Gastrocnemius medialis (tissue), 4 donors: ENCODE measurements around the gene TFAP2B. TPM values are rescaled to one million over a fixed set of nuclear protein-coding genes. Genes with fewer than 3 reads are reported as not detected.

ENCODE experiments used
- ATAC-seq, 2 donors: fragments of 150-250 bp; one replicate each; pipeline ENCODE4 v1.9.1; 2016
- DNase-seq, 2 donors: peaks; one replicate each; pipeline ENCODE4 v3.0.0-alpha.2; 2019
- H3K27ac ChIP-seq, 4 donors: fragments of 200-600 bp; sonication (generic); 1 replicate in 1 of 4; 2 replicates in 3 of 4; pipeline ENCODE4 v1.5.1; 2016 to 2018; ENCODE audit warnings: mild to moderate bottlenecking in 2 of 4, moderate library complexity in 1 of 4
- H3K27me3 ChIP-seq, 3 donors: fragments of 200-600 bp; sonication (generic) in 2 of 3; 1 replicate in 1 of 3; 2 replicates in 2 of 3; pipeline versions ENCODE4 v1.5.1 to v1.6.0; 2016 to 2019; ENCODE audit warnings: mild to moderate bottlenecking in 1 of 3, moderate library complexity in 1 of 3
- H3K36me3 ChIP-seq, 2 donors: fragments of 200-600 bp; sonication (generic) in 1 of 2; one replicate each; pipeline ENCODE4 v1.5.1; 2017 to 2018
- H3K4me1 ChIP-seq, 2 donors: fragments of 200-600 bp; sonication (generic) in 1 of 2; one replicate each; pipeline ENCODE4 v1.5.1; 2016 to 2017; ENCODE audit warnings: mild to moderate bottlenecking in 2 of 2
- H3K4me3 ChIP-seq, 4 donors: fragments of 200-600 bp; sonication (generic) in 3 of 4; 1 replicate in 1 of 4; 2 replicates in 3 of 4; pipeline ENCODE4 v1.5.1; 2016 to 2019; ENCODE audit warnings: mild to moderate bottlenecking in 2 of 4
- H3K9me3 ChIP-seq, 3 donors: fragments of 200-600 bp; sonication (generic) in 2 of 3; 1 replicate in 1 of 3; 2 replicates in 2 of 3; pipeline ENCODE4 v1.5.1; 2016 to 2019
- CTCF ChIP-seq, 5 experiments: fragments of 450-650 bp in 3 of 5; fragments of 200-600 bp in 2 of 5; sonication (generic) in 2 of 5; IDR thresholded peaks in 4 of 5; conservative IDR thresholded peaks in 1 of 5; 1 replicate in 4 of 5; 2 replicates in 1 of 5; pipeline ENCODE4 v1.5.1; 2016 to 2019; ENCODE audit warnings: antibody characterized with exemption in 5 of 5, mild to moderate bottlenecking in 3 of 5, moderate library complexity in 3 of 5
- POLR2A ChIP-seq, 2 donors: fragments of 450-650 bp; IDR thresholded peaks; one replicate each; pipeline ENCODE4 v1.6.1; 2017; ENCODE audit warnings: antibody characterized with exemption in 2 of 2, mild to moderate bottlenecking in 2 of 2, moderate library complexity in 2 of 2
- in situ Hi-C, 4 donors: fragments of 200-750 bp; cut with MboI; loops; one replicate each; pipeline versions ENCODE4 v1.15.0 to v1.8.0; 2017; ENCODE audit warnings: low sequenced_read_pairs in 4 of 4
- intact Hi-C: fragments of 100-400 bp; cut with DNase I; formaldehyde crosslinking; loops from one replicate; pipeline ENCODE4 v1.15.1; 2023; ENCODE audit warnings: low total_unique reads
- total RNA-seq, 4 donors: library from RNA; depleted of rRNA; stranded (reverse); fragments of >200 nt; gene quantifications; one replicate each; pipeline versions ENCODE4 v1.1.0 to v1.2.3, GENCODE V29; 2016

TFAP2B gene
- total RNA-seq, 4 donors from 2014 or later, result not detected

- H3K4me1 ChIP-seq, result no peaks in the 10 kb centered on the region
- H3K36me3 ChIP-seq, result no peaks in the 10 kb centered on the region
- in situ Hi-C loops, result no loop called here
- H3K9me3 ChIP-seq, result no peaks in the 10 kb centered on the region
- no peak overlapping the region for H3K4me3 ChIP-seq
- no peaks in the 10 kb centered on the region for H3K27me3 ChIP-seq
- DNase-seq, result no peak
- intact Hi-C loops, result no loop called here
- no peak for ATAC-seq
- TF ChIP-seq CTCF (IDR thresholded peaks at IDR 0.05 in 4 of 5, conservative IDR thresholded peaks at IDR 0.05 in 1 of 5) (no peak), POLR2A (IDR thresholded peaks at IDR 0.05) (no peak)
- H3K27ac ChIP-seq, result no peak overlapping the region
Observed at GRCh38 chr6:50861692-50862091, 43.0 kb downstream of the TFAP2B start.

DNA sequence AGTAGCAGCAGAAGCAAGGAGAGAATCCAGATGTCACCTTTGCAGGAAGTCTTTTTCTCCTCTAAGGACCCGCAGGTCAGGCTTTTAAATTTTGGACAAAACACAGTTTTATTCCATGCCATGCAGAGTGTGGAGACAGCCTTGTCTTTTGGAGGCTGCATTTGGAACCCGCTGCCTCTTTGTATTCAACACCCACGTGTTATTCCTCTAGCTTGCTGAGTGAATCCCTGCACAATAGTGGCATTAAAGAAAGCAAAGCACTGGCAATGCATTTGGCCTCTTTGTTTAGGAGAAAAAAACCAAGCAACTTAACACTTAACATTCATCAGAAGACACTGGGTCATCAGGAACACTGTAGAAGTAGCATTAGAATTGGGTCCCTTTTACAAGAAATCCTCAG lies 43.5 kb downstream of the TFAP2B start:
- no peaks in the 10 kb centered on the region for H3K36me3 ChIP-seq
- no peak overlapping the region for H3K27ac ChIP-seq
- no peaks in the 10 kb centered on the region for H3K4me1 ChIP-seq
- ATAC-seq (no peak), DNase-seq (no peak)
- H3K9me3 ChIP-seq, result no peaks in the 10 kb centered on the region
- H3K27me3 ChIP-seq, result no peaks in the 10 kb centered on the region
- in situ Hi-C loops, result no loop called here
- intact Hi-C loops, result no loop called here
- TF ChIP-seq POLR2A (IDR thresholded peaks at IDR 0.05) (no peak), CTCF (IDR thresholded peaks at IDR 0.05 in 4 of 5, conservative IDR thresholded peaks at IDR 0.05 in 1 of 5) (no peak)
- H3K4me3 ChIP-seq, result no peak overlapping the region

DNA sequence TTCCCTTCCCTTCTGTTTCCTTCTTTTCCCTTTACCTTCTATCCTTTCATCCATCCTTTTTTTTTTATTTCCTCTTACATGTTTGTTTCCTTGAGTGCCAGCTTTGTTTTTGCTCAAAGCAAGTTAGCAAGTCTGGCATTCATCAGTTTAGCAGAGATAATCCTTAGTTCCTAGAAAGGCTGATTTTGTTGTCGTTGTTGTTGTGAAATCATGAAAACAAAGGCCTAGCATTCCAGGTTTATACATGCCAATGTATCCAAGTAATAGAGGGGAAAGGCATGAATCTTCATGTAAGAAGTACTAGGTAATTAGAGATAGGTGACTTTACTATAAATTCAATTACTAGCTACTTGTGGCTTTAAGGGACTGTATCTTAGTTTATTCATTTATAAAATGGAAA lies 45.9 kb downstream of the TFAP2B start:
- intact Hi-C loops, result no loop called here
- no peak for ATAC-seq
- Histone ChIP-seq H3K36me3 (no peaks in the 10 kb centered on the region), H3K27me3 (no peaks in the 10 kb centered on the region), H3K4me3 (no peak overlapping the region), H3K4me1 (no peaks in the 10 kb centered on the region), H3K27ac (no peak overlapping the region), H3K9me3 (no peaks in the 10 kb centered on the region)
- in situ Hi-C loops, result no loop called here
- TF ChIP-seq CTCF (IDR thresholded peaks at IDR 0.05 in 4 of 5, conservative IDR thresholded peaks at IDR 0.05 in 1 of 5) (no peak), POLR2A (IDR thresholded peaks at IDR 0.05) (no peak)
- DNase-seq, result no peak

- Histone ChIP-seq H3K36me3 (no peaks in the 10 kb centered on the region), H3K4me3 (no peak overlapping the region), H3K4me1 (no peaks in the 10 kb centered on the region), H3K27me3 (no peaks in the 10 kb centered on the region), H3K9me3 (no peaks in the 10 kb centered on the region), H3K27ac (no peak overlapping the region)
- no peak for ATAC-seq
- TF ChIP-seq CTCF (IDR thresholded peaks at IDR 0.05 in 4 of 5, conservative IDR thresholded peaks at IDR 0.05 in 1 of 5), result no peak
- TF ChIP-seq POLR2A (IDR thresholded peaks at IDR 0.05), result no peak
- intact Hi-C loops, result no loop called here
- no peak for DNase-seq
- in situ Hi-C loops, result no loop called here
Observed at GRCh38 chr6:50868466-50868865, 49.8 kb downstream of the TFAP2B start.

DNA sequence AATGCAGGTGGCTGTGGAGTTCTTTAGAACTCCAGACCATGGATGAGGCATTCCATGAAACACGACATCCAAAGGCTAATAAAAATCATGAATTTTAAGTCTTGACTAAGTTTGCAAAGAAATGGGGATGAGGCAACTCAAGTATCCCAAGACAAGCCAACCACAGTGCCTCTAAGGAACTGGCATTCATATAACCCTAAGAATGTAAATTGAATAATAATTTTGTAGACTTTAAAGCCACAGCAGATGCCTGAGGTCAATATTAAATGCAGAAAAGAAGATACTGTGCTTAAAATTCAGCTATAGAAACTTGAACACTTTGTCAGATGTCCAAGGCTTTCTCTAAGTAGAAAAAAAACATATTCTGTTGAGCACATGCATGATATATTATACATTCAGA lies 54.5 kb downstream of the TFAP2B start:
- Histone ChIP-seq H3K9me3 (no peaks in the 10 kb centered on the region), H3K4me1 (no peaks in the 10 kb centered on the region), H3K4me3 (no peak overlapping the region), H3K27me3 (no peaks in the 10 kb centered on the region), H3K36me3 (no peaks in the 10 kb centered on the region), H3K27ac (no peak overlapping the region)
- DNase-seq (no peak), ATAC-seq (no peak)
- in situ Hi-C loops (no loop called here), intact Hi-C loops (no loop called here)
- TF ChIP-seq POLR2A (IDR thresholded peaks at IDR 0.05) (no peak), CTCF (IDR thresholded peaks at IDR 0.05 in 4 of 5, conservative IDR thresholded peaks at IDR 0.05 in 1 of 5) (no peak)
